IPS-NIHi7 (cell line): Measurements from ENCODE around the gene PARD6G.
"Not testable (repeated sequence)": the region's sequence is repeated elsewhere in the genome, so short reads cannot be mapped to it uniquely, and the experiment has no call there.

ENCODE experiments used
- DNase-seq: peaks from one replicate; pipeline ENCODE4 v3.0.0; 2012; ENCODE audit warnings: mixed read lengths; ENCODE audit errors: extremely low spot score

Gene PARD6G

DNA sequence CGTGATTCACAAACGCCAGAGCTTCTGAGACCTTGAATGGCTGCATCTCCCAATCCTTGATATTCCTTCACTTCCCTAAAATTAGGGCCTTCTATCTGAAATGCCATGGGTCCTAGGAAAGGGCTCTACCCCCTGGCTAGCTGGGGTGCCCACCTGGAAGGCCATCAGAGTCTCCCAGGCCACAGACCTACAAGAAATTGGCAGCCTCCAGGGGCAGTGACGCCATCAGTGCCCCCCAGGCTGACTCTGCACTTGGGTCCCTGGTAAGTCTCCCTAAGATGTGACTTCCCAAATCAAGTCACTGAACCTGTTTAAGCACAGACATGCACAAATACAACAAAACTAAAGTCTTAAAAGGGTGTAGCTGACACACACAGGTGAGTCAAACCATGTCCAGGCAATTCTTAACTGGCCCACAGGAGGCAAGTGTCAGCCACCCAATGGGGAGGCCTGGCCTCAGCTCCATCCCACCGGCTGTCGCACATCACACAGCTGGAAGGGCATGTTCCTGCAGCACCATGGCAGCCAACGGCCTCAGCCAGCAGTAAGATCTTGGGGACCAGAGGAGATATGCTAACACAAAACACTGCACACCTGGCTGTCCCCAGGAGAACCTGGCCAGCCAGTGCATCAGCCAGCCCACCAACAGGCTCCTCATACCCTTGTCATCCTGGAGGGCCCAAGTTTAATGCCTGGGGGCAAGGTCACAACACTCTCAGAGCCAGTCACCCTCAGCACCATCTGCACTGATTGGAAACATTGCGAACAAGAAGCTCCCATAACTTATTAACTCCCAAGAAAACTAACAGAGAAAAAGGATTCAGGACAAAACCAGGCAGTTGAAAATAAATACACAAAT is 5.2 kb downstream of the PARD6G start:
- peak; percentile 4 for DNase-seq

DNA sequence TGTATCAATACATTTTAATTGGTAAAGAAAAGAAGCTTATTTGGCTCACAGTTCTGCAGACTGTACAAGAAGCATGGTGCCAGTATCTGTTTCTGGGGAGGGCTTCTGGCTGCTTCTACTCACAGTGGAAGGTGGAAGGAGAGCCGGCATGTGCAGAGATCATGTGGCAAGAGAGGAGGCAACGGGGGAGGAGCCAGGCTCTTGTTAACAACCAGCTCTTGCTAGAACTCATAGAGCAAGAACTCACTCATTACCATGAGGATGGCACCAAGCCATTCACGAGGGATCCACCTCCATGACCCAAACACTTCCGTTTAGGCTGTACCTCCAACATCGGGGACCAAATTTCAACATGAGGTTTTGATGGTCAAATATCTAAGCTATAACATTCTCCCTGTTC is 7.5 kb downstream of the PARD6G start:
- peak; percentile 6 for DNase-seq

DNA sequence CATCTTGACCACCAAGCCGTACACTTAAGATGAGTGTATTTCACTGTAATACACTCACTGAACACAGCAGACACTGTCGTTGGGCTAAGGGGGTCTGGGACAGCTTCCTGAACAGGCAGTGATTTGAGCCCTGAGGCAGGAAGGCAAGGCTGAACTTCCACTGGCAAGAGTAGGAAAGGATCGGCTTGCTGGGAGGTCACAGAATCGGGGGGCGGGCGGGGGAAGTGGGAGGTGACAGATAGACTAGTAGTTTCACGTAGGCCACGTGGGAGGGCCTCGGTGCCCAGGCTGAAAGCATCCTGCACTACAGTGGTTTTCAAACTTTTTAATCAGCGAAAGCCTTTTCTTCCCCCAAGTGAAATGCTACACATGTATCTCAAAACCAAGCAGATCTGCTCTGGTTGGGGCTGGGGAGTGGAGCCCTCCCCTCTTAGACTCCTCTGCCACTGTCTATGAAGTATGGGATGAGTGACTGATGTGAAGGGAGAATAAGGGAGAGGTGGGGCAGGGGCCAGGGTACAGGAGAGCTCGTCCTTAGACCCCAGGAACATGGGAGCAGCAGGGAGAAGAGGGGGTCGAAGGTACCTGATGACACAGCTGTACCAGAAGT is 8.6 kb downstream of the PARD6G start:
- peak; percentile 4 for DNase-seq

- DNase-seq, result not testable (repeated sequence)
These were observed 9.8 kb downstream of the PARD6G start for GRCh38 chr18:80237519-80237918.

- DNase-seq, result no peak
These were observed 12.9 kb downstream of the PARD6G start for GRCh38 chr18:80234398-80234797.

DNA sequence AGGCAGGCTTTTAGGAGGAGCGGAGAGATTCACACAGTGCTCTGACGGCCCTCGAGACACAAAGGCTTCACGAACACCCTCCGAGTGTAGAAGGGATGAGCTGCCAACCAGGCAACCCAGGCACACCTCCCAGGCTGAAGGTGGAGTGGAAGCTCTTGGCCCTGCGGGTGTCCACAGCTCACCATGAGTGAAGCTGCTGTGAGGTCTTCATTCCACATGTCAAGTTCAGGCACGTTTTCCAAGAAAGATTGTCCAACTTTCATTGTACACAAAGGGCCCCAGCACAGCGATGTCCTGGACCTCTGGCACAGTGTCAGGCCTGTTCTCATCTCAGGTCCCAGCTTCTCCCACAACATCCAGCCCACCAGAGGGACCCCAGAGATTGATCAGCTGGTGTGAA is 13.4 kb downstream of the PARD6G start:
- DNase-seq, result no peak

- no peak for DNase-seq
These were observed 14.0 kb downstream of the PARD6G start for GRCh38 chr18:80233201-80233835.

DNA sequence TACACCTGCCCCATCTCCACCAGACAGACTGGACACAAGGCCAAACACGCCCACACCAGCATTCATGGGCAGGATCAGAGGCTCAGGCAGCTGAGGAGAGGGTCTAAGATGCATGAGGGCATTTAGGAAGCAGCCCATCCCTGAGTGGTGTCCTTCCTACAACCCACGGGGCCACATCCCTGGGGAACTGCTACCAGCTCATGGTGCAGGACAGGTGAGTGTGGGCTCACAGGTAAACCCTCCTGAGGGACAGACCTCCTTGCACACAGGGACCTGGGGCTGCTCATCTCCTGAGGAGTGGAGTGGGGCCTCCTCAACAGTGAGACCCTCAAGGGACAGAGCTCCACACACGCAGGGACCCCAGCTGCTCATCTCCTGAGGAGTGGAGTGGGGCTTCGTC is 14.6 kb downstream of the PARD6G start:
- DNase-seq, result no peak

DNA sequence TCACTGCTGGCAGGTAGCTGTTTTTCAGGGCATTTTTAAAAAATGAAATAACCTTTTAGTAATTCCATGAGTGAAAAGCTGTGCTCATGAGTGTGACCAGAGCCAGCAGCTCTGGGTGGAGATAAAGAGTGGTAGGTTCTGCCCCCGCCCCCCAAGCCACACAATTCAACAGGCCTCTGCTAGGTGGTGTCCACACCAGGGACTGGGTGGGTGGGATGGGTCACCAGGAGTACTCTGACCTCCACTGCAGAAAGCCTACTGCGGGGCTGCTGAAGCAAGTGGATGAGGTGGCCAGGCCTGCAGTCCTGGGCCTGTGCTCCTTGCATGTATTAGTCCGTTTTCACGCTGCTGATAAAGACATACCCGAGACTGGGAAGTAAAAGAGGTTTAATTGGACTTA is 15.3 kb downstream of the PARD6G start:
- no peak for DNase-seq

GRCh38 chr18:80231616-80232015 is 15.7 kb downstream of the PARD6G start:
- no peak for DNase-seq

DNA sequence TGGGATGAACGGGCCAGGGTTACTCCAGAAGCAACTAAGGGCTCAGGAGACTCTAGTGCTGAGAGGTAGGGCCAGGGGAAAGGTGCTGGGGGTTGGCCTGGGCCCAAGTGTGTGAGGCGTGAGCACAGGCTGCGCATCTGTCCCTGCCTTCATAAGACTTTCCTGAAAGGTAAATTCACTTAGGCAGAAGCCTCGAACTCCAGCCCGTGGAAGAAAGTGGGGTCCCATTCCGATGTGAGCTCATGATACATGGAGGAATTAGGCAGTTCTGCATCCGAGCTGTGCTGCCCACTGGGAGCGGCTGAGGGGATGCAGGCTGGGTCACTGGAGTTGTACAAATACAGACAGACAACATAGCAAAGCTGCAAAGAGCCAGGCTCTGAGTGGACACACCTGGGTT is 16.2 kb downstream of the PARD6G start:
- no peak for DNase-seq

- DNase-seq, result no peak
These were observed 17.3 kb downstream of the PARD6G start for GRCh38 chr18:80229766-80230745.

DNA sequence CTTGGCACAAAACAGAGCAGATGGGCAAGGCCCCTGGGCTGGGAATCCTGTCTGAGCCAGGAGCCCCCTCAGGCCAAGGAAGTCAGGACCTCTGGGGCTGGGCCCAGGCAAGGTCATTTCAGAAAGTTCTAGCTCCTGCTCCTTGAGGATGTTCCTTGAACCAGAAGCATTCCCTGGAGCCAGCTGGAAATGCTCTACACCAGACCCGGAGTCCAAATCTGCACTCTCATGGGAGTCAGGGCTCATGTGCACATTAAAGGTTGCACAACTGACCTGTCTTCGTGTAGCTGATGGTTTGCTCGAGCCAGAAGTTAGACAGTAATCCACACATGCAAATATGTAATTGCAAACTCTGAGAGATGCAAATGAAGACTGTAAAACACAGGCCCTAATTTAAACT is 18.0 kb downstream of the PARD6G start:
- no peak for DNase-seq

DNA sequence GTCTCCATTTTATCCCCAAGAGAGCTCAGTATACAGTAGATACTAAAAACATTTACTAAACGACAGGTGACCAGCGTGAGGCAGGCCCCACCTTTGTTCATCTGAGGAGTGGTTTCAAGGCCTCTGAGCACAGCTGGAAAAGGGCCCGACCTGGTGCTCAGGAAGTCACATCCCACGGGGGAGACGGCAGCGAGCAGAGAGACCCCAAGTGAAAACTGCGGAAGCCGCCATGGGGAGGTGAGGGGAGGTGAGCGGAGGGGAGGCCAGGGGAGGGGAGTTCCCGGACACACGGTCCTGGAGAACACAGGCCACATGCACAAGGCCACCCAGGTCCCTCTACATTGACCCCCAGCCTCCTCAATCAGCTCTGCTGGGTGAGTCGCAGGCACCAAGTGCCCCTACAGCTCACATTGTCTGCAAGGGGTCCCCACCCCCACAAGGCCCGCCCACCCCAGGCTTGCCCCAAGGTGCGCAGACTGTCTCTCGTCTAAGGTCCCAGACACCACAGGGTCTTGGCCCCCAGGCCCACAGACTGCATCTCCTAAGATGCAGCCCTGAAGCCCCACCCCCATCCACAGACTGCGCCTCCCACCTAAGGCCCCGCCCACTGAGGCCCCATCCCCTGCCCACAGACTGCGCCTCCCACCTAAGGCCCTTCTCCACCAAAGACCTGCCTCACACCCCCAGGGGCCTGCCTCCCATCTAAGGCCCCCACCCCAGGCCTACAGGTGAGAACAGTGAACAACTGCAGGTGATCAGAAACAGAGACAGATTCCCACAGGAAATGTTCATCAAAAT is 19.1 kb downstream of the PARD6G start:
- no peak for DNase-seq

DNA sequence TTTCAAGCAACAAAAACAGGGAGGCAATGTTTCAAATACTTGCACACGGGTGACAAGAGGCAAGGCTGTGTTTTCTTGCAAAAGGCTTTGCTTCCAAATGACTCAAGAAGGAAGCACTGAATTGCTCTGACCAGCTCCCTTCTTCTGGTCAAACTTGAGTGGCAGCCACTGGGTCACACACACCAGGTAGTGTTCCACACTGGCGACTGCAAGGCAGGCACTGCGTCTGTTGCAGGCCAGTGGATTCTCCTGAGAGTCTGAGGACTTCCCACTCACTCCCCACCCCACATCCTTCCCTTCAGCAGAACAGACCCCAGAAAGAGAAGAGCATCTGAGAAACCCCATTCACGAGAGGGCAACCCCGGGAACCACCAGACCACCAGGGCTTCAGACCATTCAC is 19.8 kb downstream of the PARD6G start:
- no peak for DNase-seq

DNA sequence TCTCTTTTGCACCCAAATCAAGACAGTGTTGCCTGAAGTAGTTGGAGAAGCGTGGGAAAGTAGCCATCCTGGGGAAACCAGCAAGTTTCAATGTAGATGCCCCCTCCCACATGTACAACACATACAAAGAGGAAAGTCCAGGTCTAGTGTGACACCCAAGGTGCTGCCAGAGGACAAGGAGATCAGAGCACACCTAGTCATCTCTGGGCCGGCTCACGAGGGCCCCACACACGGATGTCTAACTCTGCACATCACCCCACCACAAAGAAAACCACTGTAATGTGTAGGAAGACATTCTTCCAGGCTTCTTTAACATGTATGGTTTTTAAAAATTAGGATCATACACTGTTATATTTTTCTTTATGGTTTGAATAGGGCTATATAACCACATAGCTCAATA is 21.6 kb downstream of the PARD6G start:
- no peak for DNase-seq

- DNase-seq, result no peak
These were observed 23.6 kb downstream of the PARD6G start for GRCh38 chr18:80223581-80224148.

GRCh38 chr18:80219488-80219887 is 27.8 kb downstream of the PARD6G start:
- not testable (repeated sequence) for DNase-seq

DNA sequence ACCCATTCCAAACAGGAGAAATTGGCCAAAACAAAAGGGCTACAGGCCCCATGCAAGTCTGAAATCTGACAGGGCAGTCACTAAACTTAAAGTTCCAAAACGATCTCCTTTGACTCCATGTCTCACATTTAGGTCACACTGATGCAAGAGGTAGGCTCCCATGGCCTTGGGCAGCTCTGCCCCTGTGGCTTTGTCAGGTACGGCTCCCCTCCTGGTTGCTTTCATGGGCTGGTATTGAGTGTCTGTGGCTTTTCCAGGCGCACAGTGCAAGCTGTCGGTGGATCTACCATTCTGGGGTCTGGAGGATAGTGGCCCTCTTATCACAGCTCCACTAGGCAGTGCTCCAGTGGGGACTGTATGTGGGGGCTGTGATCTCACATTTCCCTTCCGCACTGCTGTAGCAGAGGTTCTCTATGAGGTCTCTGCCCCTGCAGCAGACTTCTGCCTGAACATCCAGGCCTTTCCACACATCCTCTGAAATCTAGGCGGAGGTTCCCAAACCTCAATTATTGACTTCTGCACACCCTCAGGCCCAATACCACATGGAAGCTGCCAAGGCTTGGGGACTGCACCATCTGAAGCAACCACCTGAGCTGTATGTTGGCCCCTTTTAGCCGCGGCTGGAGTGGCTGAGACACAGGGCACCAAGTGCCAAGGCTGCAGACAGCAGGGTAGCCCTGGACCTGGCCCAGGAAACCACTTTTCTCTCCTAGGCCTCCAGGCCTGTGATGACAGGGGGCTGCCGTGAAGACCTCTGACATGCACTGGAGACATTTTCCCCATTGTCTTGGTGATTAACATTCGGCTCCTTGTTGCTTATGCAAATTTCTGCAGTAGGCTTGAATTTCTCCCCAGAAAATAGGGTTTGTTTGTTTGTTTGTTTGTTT is 28.7 kb downstream of the PARD6G start:
- DNase-seq, result no peak

DNA sequence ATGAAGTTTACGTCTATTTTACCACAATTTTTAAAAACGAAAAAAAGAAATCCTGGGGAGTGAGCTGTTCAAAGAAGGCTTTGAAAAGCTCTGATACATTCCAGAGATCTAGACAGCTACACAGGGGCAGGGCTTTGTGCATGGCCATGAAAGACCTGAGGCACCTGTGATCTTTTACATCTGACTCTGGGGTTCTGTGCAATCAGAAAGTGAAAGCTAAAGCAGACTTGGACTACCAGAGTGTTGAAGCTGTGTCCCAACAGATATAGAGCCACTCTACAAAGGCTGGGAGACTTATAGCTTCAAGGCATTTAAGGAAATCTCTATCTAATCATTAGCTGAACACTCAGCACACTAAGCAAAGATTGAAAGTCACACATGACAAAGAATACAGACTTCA is 34.1 kb downstream of the PARD6G start:
- peak; percentile 2 for DNase-seq
